ENCODE data around the gene RGS3. TPM values are rescaled to one million over a fixed set of nuclear protein-coding genes. Genes with fewer than 3 reads are reported as not detected.

The RGS3 gene
- total and polyA plus RNA-seq, 2 experiments from 2014 or later, result 44.5 to 48.6 TPM

GRCh38 chr9:113634596-113635515, 171.3 kb downstream of the RGS3 start:
- Histone ChIP-seq H3F3A (ENCODE audit: insufficient read depth) (no peaks in the 10 kb centered on the region), H3K36me3 (ENCODE audit: low read depth) (no peaks in the 10 kb centered on the region), H3K9ac (no peak overlapping the region), H4K20me1 (ENCODE audit: insufficient read depth) (no peaks in the 10 kb centered on the region), H3K4me1 (ENCODE audit: insufficient read depth) (peaks cover 14% of the 10 kb centered on the region), H3K9me2 (ENCODE audit: insufficient read depth) (no peaks in the 10 kb centered on the region), H3K79me2 (ENCODE audit: insufficient read depth) (no peaks in the 10 kb centered on the region), H3K9me3 (ENCODE audit: low read depth) (no peaks in the 10 kb centered on the region), H3K4me2 (ENCODE audit: unreplicated experiment) (no peak overlapping the region), H2AFZ (no peak overlapping the region), H3K27ac (no peak overlapping the region), H3K4me3 (no peak overlapping the region), H3K27me3 (replicated peaks; ENCODE audit: insufficient read depth) (no peaks in the 10 kb centered on the region)
- in situ Hi-C loops (cut with MboI), result no loop called here
- TF ChIP-seq EZH2 (IDR thresholded peaks at IDR 0.05; ENCODE audit: insufficient read depth, poor library complexity, severe bottlenecking) (no peak), EZH2phosphoT487 (IDR thresholded peaks at IDR 0.05; ENCODE audit: insufficient read depth, low read depth) (no peak)
- WGBS, 2 experiments (ENCODE audit: low coverage in 1 of 2, low lambda C conversion rate in 2 of 2, missing lambda C conversion rate in 2 of 2), result 75 to 78% methylated on average over 10 of the region's 10 CpGs
- no peak for DNase-seq

GRCh38 chr9:113635586-113635985, 172.1 kb downstream of the RGS3 start:
- TF ChIP-seq EZH2phosphoT487 (IDR thresholded peaks at IDR 0.05; ENCODE audit: insufficient read depth, low read depth), result no peak
- TF ChIP-seq EZH2 (IDR thresholded peaks at IDR 0.05; ENCODE audit: insufficient read depth, poor library complexity, severe bottlenecking), result no peak
- Histone ChIP-seq H3K4me2 (ENCODE audit: unreplicated experiment) (no peak overlapping the region), H3K9ac (no peak overlapping the region), H2AFZ (no peak overlapping the region), H3K4me1 (ENCODE audit: insufficient read depth) (peaks cover 14% of the 10 kb centered on the region), H3K4me3 (no peak overlapping the region), H3K27ac (no peak overlapping the region), H3K27me3 (replicated peaks; ENCODE audit: insufficient read depth) (no peaks in the 10 kb centered on the region), H3K9me3 (ENCODE audit: low read depth) (no peaks in the 10 kb centered on the region), H4K20me1 (ENCODE audit: insufficient read depth) (no peaks in the 10 kb centered on the region), H3K36me3 (ENCODE audit: low read depth) (no peaks in the 10 kb centered on the region), H3F3A (ENCODE audit: insufficient read depth) (no peaks in the 10 kb centered on the region), H3K9me2 (ENCODE audit: insufficient read depth) (no peaks in the 10 kb centered on the region), H3K79me2 (ENCODE audit: insufficient read depth) (no peaks in the 10 kb centered on the region)
- in situ Hi-C loops (cut with MboI), result no loop called here
- WGBS, 2 experiments (ENCODE audit: low coverage in 1 of 2, low lambda C conversion rate in 2 of 2, missing lambda C conversion rate in 2 of 2), result 91 to 100% methylated on average over 5 of the region's 5 CpGs
- DNase-seq, result no peak

DNA sequence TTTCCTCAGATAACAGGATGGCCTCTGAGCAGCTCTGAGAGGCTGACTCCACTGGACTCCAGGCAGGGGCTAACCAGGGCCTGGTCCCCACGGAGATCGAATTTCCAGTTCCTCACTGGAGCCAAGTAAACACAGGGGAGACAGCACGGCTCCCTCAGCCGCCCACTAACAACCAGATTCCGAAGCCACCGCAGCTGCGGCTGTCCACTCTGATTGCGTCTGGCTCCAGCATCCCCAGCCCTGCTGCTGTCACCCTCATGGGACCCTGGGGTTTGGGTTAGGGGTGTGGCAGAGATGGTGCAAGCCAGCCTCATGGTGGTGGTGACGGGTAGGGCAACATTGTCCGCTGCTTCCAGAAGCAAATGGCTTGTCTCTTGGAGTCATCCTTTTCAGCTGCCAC, 172.6 kb downstream of the RGS3 start:
- no peaks in the 10 kb centered on the region for H3K9me3 ChIP-seq (ENCODE audit: low read depth)
- no peak overlapping the region for H3K4me2 ChIP-seq (ENCODE audit: unreplicated experiment)
- no peak for TF ChIP-seq EZH2 (IDR thresholded peaks at IDR 0.05; ENCODE audit: insufficient read depth, poor library complexity, severe bottlenecking)
- no peak for TF ChIP-seq EZH2phosphoT487 (IDR thresholded peaks at IDR 0.05; ENCODE audit: insufficient read depth, low read depth)
- H4K20me1 ChIP-seq (ENCODE audit: insufficient read depth), result no peaks in the 10 kb centered on the region
- no peak overlapping the region for H3K9ac ChIP-seq
- no peaks in the 10 kb centered on the region for H3K9me2 ChIP-seq (ENCODE audit: insufficient read depth)
- no peaks in the 10 kb centered on the region for H3K79me2 ChIP-seq (ENCODE audit: insufficient read depth)
- DNase-seq, result no peak
- H3K27ac ChIP-seq, result no peak overlapping the region
- H3K4me3 ChIP-seq, result no peak overlapping the region
- no peaks in the 10 kb centered on the region for H3F3A ChIP-seq (ENCODE audit: insufficient read depth)
- H3K27me3 ChIP-seq (replicated peaks; ENCODE audit: insufficient read depth), result no peaks in the 10 kb centered on the region
- peaks cover 14% of the 10 kb centered on the region for H3K4me1 ChIP-seq (ENCODE audit: insufficient read depth)
- no peak overlapping the region for H2AFZ ChIP-seq
- no peaks in the 10 kb centered on the region for H3K36me3 ChIP-seq (ENCODE audit: low read depth)
- WGBS, 2 experiments (ENCODE audit: low coverage in 1 of 2, low lambda C conversion rate in 2 of 2, missing lambda C conversion rate in 2 of 2), result 89 to 91% methylated on average over 10 of the region's 10 CpGs
- in situ Hi-C loops (cut with MboI), result no loop called here

DNA sequence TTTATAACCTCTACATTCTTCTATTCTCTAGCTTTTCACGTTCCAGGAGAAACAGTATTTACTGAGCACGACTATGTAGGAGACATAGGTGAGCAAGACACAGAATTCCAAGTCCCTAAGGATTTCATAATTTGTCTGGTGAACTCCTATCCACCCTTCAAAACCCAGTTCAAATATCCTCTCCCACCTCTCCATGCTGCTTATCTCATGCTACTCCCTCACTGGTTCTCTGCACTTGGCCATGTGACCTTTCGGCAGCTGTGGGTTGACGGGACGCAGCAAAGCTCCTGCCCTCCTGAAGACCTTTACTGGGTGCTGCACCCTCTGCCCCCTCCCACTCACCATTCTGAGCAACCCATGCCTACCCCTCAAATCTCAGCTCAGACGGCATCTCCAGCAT, 173.2 kb downstream of the RGS3 start:
- no peak overlapping the region for H3K4me2 ChIP-seq (ENCODE audit: unreplicated experiment)
- H3F3A ChIP-seq (ENCODE audit: insufficient read depth), result no peaks in the 10 kb centered on the region
- H4K20me1 ChIP-seq (ENCODE audit: insufficient read depth), result no peaks in the 10 kb centered on the region
- no peak overlapping the region for H3K27ac ChIP-seq
- H2AFZ ChIP-seq, result no peak overlapping the region
- no peak overlapping the region for H3K9ac ChIP-seq
- in situ Hi-C loops (cut with MboI), result no loop called here
- H3K27me3 ChIP-seq (replicated peaks; ENCODE audit: insufficient read depth), result no peaks in the 10 kb centered on the region
- TF ChIP-seq EZH2 (IDR thresholded peaks at IDR 0.05; ENCODE audit: insufficient read depth, poor library complexity, severe bottlenecking) (no peak), EZH2phosphoT487 (IDR thresholded peaks at IDR 0.05; ENCODE audit: insufficient read depth, low read depth) (no peak)
- no peaks in the 10 kb centered on the region for H3K9me2 ChIP-seq (ENCODE audit: insufficient read depth)
- H3K9me3 ChIP-seq (ENCODE audit: low read depth), result no peaks in the 10 kb centered on the region
- DNase-seq, result no peak
- WGBS, 2 experiments (ENCODE audit: low coverage in 1 of 2, low lambda C conversion rate in 2 of 2, missing lambda C conversion rate in 2 of 2), result 93 to 97% methylated on average over 6 of the region's 6 CpGs
- no peaks in the 10 kb centered on the region for H3K36me3 ChIP-seq (ENCODE audit: low read depth)
- H3K4me1 ChIP-seq (ENCODE audit: insufficient read depth), result peaks cover 11% of the 10 kb centered on the region
- H3K79me2 ChIP-seq (ENCODE audit: insufficient read depth), result no peaks in the 10 kb centered on the region
- no peak overlapping the region for H3K4me3 ChIP-seq

Data from GM23248 (cell line).